ENCODE data around the gene RTTN.

Gene RTTN

DNA sequence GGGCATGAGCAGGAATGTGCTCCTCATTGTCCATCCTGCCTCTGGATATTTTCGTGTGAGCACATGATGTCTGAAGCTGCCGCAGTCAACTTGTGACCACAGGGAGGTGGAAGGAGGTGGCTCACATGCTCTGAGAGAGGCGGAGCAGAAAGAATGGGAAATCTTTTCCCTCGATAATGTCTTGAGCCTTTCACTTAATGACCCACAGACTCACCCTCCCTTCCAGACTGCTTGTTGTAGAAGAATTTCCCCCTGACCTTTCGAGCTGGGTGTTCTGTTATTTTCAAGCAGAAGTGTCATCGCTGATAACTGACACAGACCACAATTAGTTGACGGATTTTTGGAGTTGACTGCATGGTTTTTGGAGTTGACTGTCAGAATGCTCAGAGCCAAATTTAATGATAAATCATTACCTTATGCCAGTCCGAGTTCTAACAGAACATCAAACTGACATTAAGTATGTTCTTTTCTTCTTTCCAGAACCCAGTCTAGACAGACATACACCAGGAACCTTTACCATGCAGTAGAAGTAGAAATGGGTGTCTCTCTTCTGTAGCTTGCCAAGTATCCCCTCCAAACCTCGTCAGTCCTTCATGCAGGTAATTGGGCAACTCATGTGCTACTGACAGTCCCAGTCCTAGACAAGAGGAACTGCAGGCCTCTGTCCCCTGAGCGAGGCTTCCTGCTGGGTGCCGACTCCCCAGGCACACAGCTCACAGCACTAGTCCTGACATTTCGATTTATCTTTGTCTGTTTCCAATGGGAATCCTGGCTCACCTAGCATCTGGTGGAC is 29.4 kb upstream of the RTTN start:
- no peaks in the 10 kb centered on the region for H3K27me3 ChIP-seq (ENCODE audit: insufficient read depth, low read length, poor library complexity)
- no peak overlapping the region for H3K4me3 ChIP-seq (ENCODE audit: low read depth in 1 of 2, low read length in 2 of 2)
- H3K36me3 ChIP-seq (ENCODE audit: insufficient read depth, low read length): no peaks in the 10 kb centered on the region
- no peak overlapping the region for H3K4me2 ChIP-seq (ENCODE audit: insufficient read depth, low read length)
- DNase-seq (no peak), ATAC-seq (ENCODE audit: insufficient read depth, low read depth) (no peak)
- H3K9me3 ChIP-seq (ENCODE audit: insufficient read depth, low read length, severe bottlenecking): no peaks in the 10 kb centered on the region
- TF ChIP-seq CTCF (IDR thresholded peaks at IDR 0.05; ENCODE audit: borderline replicate concordance, extremely low read depth, low read length, poor library complexity, severe bottlenecking) (no peak), EZH2 (IDR thresholded peaks at IDR 0.05; ENCODE audit: borderline replicate concordance, low read depth, low read length, severe bottlenecking) (no peak)
- no peaks in the 10 kb centered on the region for H3K79me2 ChIP-seq (ENCODE audit: insufficient read depth, low read length)
- H4K20me1 ChIP-seq (ENCODE audit: insufficient read depth, low read length): no peaks in the 10 kb centered on the region
- H3K27ac ChIP-seq (ENCODE audit: low read length): no peak overlapping the region
- H3K9ac ChIP-seq (ENCODE audit: low read depth, low read length): no peak overlapping the region
- H2AFZ ChIP-seq (ENCODE audit: low read depth, low read length): no peak overlapping the region
- no peaks in the 10 kb centered on the region for H3K4me1 ChIP-seq (ENCODE audit: insufficient read depth, low read length)

GRCh38 chr18:70233974-70234373 is 28.5 kb upstream of the RTTN start:
- Histone ChIP-seq H2AFZ (ENCODE audit: low read depth, low read length) (no peak overlapping the region), H3K36me3 (ENCODE audit: insufficient read depth, low read length) (no peaks in the 10 kb centered on the region), H3K4me2 (ENCODE audit: insufficient read depth, low read length) (no peak overlapping the region), H3K9me3 (ENCODE audit: insufficient read depth, low read length, severe bottlenecking) (no peaks in the 10 kb centered on the region), H3K79me2 (ENCODE audit: insufficient read depth, low read length) (no peaks in the 10 kb centered on the region), H4K20me1 (ENCODE audit: insufficient read depth, low read length) (no peaks in the 10 kb centered on the region), H3K27me3 (ENCODE audit: insufficient read depth, low read length, poor library complexity) (no peaks in the 10 kb centered on the region), H3K27ac (ENCODE audit: low read length) (no peak overlapping the region), H3K4me1 (ENCODE audit: insufficient read depth, low read length) (no peaks in the 10 kb centered on the region), H3K9ac (ENCODE audit: low read depth, low read length) (no peak overlapping the region), H3K4me3 (ENCODE audit: low read depth in 1 of 2, low read length in 2 of 2) (no peak overlapping the region)
- ATAC-seq (ENCODE audit: insufficient read depth, low read depth) (no peak), DNase-seq (no peak)
- TF ChIP-seq EZH2 (IDR thresholded peaks at IDR 0.05; ENCODE audit: borderline replicate concordance, low read depth, low read length, severe bottlenecking) (no peak), CTCF (IDR thresholded peaks at IDR 0.05; ENCODE audit: borderline replicate concordance, extremely low read depth, low read length, poor library complexity, severe bottlenecking) (no peak)

DNA sequence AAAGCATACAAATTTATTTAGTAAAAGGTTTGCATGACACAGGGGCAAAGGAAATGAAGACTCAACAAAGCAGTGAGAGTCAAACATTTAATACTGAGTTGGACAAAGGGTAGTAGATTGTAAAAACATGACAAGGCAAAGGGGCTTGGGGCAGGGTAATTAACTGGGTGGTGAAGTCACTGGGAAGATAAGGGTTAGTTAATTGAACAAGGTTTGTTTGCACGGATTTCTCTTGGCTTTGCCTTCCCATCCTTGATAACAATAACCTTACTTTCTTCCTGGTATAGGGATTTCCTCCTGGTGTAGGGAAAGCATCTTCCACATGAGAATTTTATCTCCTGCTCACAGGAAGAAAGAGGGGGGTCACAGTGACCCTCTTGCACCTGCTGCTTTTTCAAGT is 26.8 kb upstream of the RTTN start:
- no peak for DNase-seq
- Histone ChIP-seq H3K27ac (ENCODE audit: low read length) (no peak overlapping the region), H3K9ac (ENCODE audit: low read depth, low read length) (no peak overlapping the region), H4K20me1 (ENCODE audit: insufficient read depth, low read length) (no peaks in the 10 kb centered on the region), H3K4me1 (ENCODE audit: insufficient read depth, low read length) (no peaks in the 10 kb centered on the region), H3K9me3 (ENCODE audit: insufficient read depth, low read length, severe bottlenecking) (peaks cover 9% of the 10 kb centered on the region), H3K79me2 (ENCODE audit: insufficient read depth, low read length) (no peaks in the 10 kb centered on the region), H3K4me3 (ENCODE audit: low read depth in 1 of 2, low read length in 2 of 2) (no peak overlapping the region), H3K27me3 (ENCODE audit: insufficient read depth, low read length, poor library complexity) (no peaks in the 10 kb centered on the region), H3K36me3 (ENCODE audit: insufficient read depth, low read length) (no peaks in the 10 kb centered on the region), H3K4me2 (ENCODE audit: insufficient read depth, low read length) (no peak overlapping the region), H2AFZ (ENCODE audit: low read depth, low read length) (no peak overlapping the region)
- TF ChIP-seq CTCF (IDR thresholded peaks at IDR 0.05; ENCODE audit: borderline replicate concordance, extremely low read depth, low read length, poor library complexity, severe bottlenecking): no peak
- TF ChIP-seq EZH2 (IDR thresholded peaks at IDR 0.05; ENCODE audit: borderline replicate concordance, low read depth, low read length, severe bottlenecking): no peak
- ATAC-seq (ENCODE audit: insufficient read depth, low read depth): no peak
